Activated T-helper 2 cell treated with anti-CD3 and anti-CD28 coated beads, Interferon-gamma antibody, Interleukin-2, Interleukin-4, amounts not matched to agents 10 μg/mL and 5 μg/mL and 100 μg/mL, durations not matched to agents 14 hours and 24 hours and 36 hours (primary cell): ENCODE data around the gene PVALEF. TPM values are rescaled to one million over a fixed set of nuclear protein-coding genes. Genes with fewer than 3 reads are reported as not detected.

Experiments
- DNase-seq: peaks from one replicate; pipeline ENCODE4 v3.0.0; 2021; ENCODE audit warnings: low spot score
- H3K27ac Mint-ChIP-seq: one replicate; pipeline ENCODE4 v1.8.0; 2021; ENCODE audit warnings: mixed read lengths
- H3K27me3 Mint-ChIP-seq: one replicate; pipeline ENCODE4 v1.8.0; 2021; ENCODE audit warnings: low read depth, mixed read lengths
- H3K36me3 Mint-ChIP-seq: one replicate; pipeline ENCODE4 v1.8.0; 2021; ENCODE audit warnings: low read depth, mixed read lengths
- H3K4me1 Mint-ChIP-seq: one replicate; pipeline ENCODE4 v1.8.0; 2021; ENCODE audit warnings: low read depth, mixed read lengths
- H3K4me3 Mint-ChIP-seq: one replicate; pipeline ENCODE4 v1.8.0; 2021; ENCODE audit warnings: low read depth, mild to moderate bottlenecking, moderate library complexity, mixed read lengths
- H3K9me3 Mint-ChIP-seq: one replicate; pipeline ENCODE4 v1.8.0; 2021; ENCODE audit warnings: mixed read lengths
- intact Hi-C: fragments of 100-400 bp; cut with micrococcal nuclease; formaldehyde crosslinking; loops from one replicate; pipeline ENCODE4 v1.15.1; 2023
- total RNA-seq: library from RNA; stranded (reverse); gene quantifications from 2 replicates; pipeline ENCODE4 v1.2.3, GENCODE V29; 2022

Gene PVALEF
- not detected in 2 replicates for total RNA-seq

GRCh38 chr17:81165246-81166032, at the start of gene PVALEF:
Gene PVALEF (plus strand): TSS chr17:81165507. CDS start chr17:81181227, 15,720 bp downstream.
- intact Hi-C loops: no loop called here
- Mint-ChIP-seq H3K4me3 (no peak within 1 kb of the TSS), H3K4me1 (no peaks in the 10 kb centered on the region), H3K27ac (no peak within 1 kb of the TSS), H3K27me3 (peaks cover 11% of the 10 kb centered on the region), H3K9me3 (no peaks in the 10 kb centered on the region), H3K36me3 (no peaks in the 10 kb centered on the region)
- no peak for DNase-seq

- H3K4me1 Mint-ChIP-seq: peaks cover 4% of the 10 kb centered on the region
- H3K36me3 Mint-ChIP-seq: no peaks in the 10 kb centered on the region
- H3K27me3 Mint-ChIP-seq: no peaks in the 10 kb centered on the region
- intact Hi-C loops: no loop called here
- H3K9me3 Mint-ChIP-seq: no peaks in the 10 kb centered on the region
- DNase-seq: no peak
- no peak overlapping the region for H3K27ac Mint-ChIP-seq
- H3K4me3 Mint-ChIP-seq: no peak overlapping the region
Observed at GRCh38 chr17:81115749-81116464, 49.4 kb upstream of the PVALEF start.

GRCh38 chr17:81116704-81117103, 48.6 kb upstream of the PVALEF start:
- no peaks in the 10 kb centered on the region for H3K9me3 Mint-ChIP-seq
- DNase-seq: no peak
- no peaks in the 10 kb centered on the region for H3K36me3 Mint-ChIP-seq
- no peak overlapping the region for H3K4me3 Mint-ChIP-seq
- H3K27me3 Mint-ChIP-seq: no peaks in the 10 kb centered on the region
- no peak overlapping the region for H3K27ac Mint-ChIP-seq
- intact Hi-C loops: no loop called here
- peaks cover 4% of the 10 kb centered on the region for H3K4me1 Mint-ChIP-seq

- Mint-ChIP-seq H3K4me1 (peaks cover 4% of the 10 kb centered on the region), H3K4me3 (no peak overlapping the region), H3K9me3 (no peaks in the 10 kb centered on the region), H3K27me3 (no peaks in the 10 kb centered on the region), H3K27ac (no peak overlapping the region), H3K36me3 (no peaks in the 10 kb centered on the region)
- no peak for DNase-seq
- intact Hi-C loops: no loop called here
Observed at GRCh38 chr17:81117672-81118198, 47.6 kb upstream of the PVALEF start.

- Mint-ChIP-seq H3K36me3 (no peaks in the 10 kb centered on the region), H3K4me3 (peak overlapping the region; percentile 55), H3K9me3 (no peaks in the 10 kb centered on the region), H3K4me1 (peaks cover 4% of the 10 kb centered on the region), H3K27ac (peak overlapping the region; percentile 52), H3K27me3 (no peaks in the 10 kb centered on the region)
- no peak for DNase-seq
- intact Hi-C loops: no loop called here
Observed at GRCh38 chr17:81118308-81119221, 46.7 kb upstream of the PVALEF start.

GRCh38 chr17:81119223-81120148, 45.8 kb upstream of the PVALEF start:
- H3K27ac Mint-ChIP-seq: peak overlapping the region; percentile 53
- intact Hi-C loops: no loop called here
- H3K4me1 Mint-ChIP-seq: peaks cover 4% of the 10 kb centered on the region
- no peaks in the 10 kb centered on the region for H3K36me3 Mint-ChIP-seq
- peak; percentile 86 for DNase-seq
- H3K4me3 Mint-ChIP-seq: peak overlapping the region; percentile 69
- H3K27me3 Mint-ChIP-seq: no peaks in the 10 kb centered on the region
- no peaks in the 10 kb centered on the region for H3K9me3 Mint-ChIP-seq

- H3K27ac Mint-ChIP-seq: no peak overlapping the region
- DNase-seq: no peak
- H3K27me3 Mint-ChIP-seq: no peaks in the 10 kb centered on the region
- H3K4me3 Mint-ChIP-seq: no peak overlapping the region
- peaks cover 4% of the 10 kb centered on the region for H3K4me1 Mint-ChIP-seq
- intact Hi-C loops: no loop called here
- no peaks in the 10 kb centered on the region for H3K36me3 Mint-ChIP-seq
- no peaks in the 10 kb centered on the region for H3K9me3 Mint-ChIP-seq
Observed at GRCh38 chr17:81120149-81120484, 45.2 kb upstream of the PVALEF start.

GRCh38 chr17:81120695-81121621, 44.3 kb upstream of the PVALEF start:
- no peak overlapping the region for H3K4me3 Mint-ChIP-seq

GRCh38 chr17:81121841-81122733, 43.2 kb upstream of the PVALEF start:
- Mint-ChIP-seq H3K27ac (no peak overlapping the region), H3K9me3 (no peaks in the 10 kb centered on the region), H3K4me3 (no peak overlapping the region), H3K36me3 (no peaks in the 10 kb centered on the region), H3K4me1 (peaks cover 4% of the 10 kb centered on the region), H3K27me3 (no peaks in the 10 kb centered on the region)
- intact Hi-C loops: no loop called here
- no peak for DNase-seq

More at GRCh38 chr17:81120695-81121621, 44.3 kb upstream of the PVALEF start:
- no peak for DNase-seq
- Mint-ChIP-seq H3K9me3 (no peaks in the 10 kb centered on the region), H3K36me3 (no peaks in the 10 kb centered on the region), H3K27ac (no peak overlapping the region), H3K4me1 (peaks cover 4% of the 10 kb centered on the region), H3K27me3 (no peaks in the 10 kb centered on the region)
- intact Hi-C loops: no loop called here
